NCI-H146 treated with DMSO at 0.1 percent for 48 hours (cell line): ENCODE measurements around the gene SLC5A1.
A peak's percentile ranks its signal among the peaks of the same experiment; 100 is the strongest.
"Not testable (repeated sequence)": the region's sequence is repeated elsewhere in the genome, so short reads cannot be mapped to it uniquely, and the experiment has no call there.

Experiments
- DNase-seq: peaks from one replicate; lab custom pipeline; 2025; ENCODE audit not compliant: unreplicated experiment; lab: John Stamatoyannopoulos, UW

SLC5A1 gene

GRCh38 chr22:32083814-32084213 lies 40.8 kb downstream of the SLC5A1 start:
- no peak for DNase-seq

GRCh38 chr22:32088084-32088483 lies 45.0 kb downstream of the SLC5A1 start:
- DNase-seq = no peak

GRCh38 chr22:32097018-32097417 lies 54.0 kb downstream of the SLC5A1 start:
- no peak for DNase-seq

GRCh38 chr22:32097881-32098499 lies 54.9 kb downstream of the SLC5A1 start:
- DNase-seq = no peak

- DNase-seq = no peak
Observed at GRCh38 chr22:32100711-32101110, 57.6 kb downstream of the SLC5A1 start.

GRCh38 chr22:32103658-32104315 lies 60.7 kb downstream of the SLC5A1 start:
- DNase-seq = peak; percentile 2

GRCh38 chr22:32106930-32107329 lies 63.9 kb downstream of the SLC5A1 start:
- no peak for DNase-seq

- no peak for DNase-seq
Observed at GRCh38 chr22:32112380-32112779, 69.3 kb downstream of the SLC5A1 start.

GRCh38 chr22:32119568-32120235 lies 76.6 kb downstream of the SLC5A1 start:
- no peak for DNase-seq

- DNase-seq = no peak
Observed at GRCh38 chr22:32120603-32121002, 77.5 kb downstream of the SLC5A1 start.

GRCh38 chr22:32122899-32123298 lies 79.8 kb downstream of the SLC5A1 start:
- no peak for DNase-seq

GRCh38 chr22:32123657-32124056 lies 80.6 kb downstream of the SLC5A1 start:
- DNase-seq = no peak

- no peak for DNase-seq
Observed at GRCh38 chr22:32127904-32128303, 84.8 kb downstream of the SLC5A1 start.

GRCh38 chr22:32130464-32130863 lies 87.4 kb downstream of the SLC5A1 start:
- DNase-seq = no peak

GRCh38 chr22:32132126-32132525 lies 89.1 kb downstream of the SLC5A1 start:
- no peak for DNase-seq

GRCh38 chr22:32132783-32133182 lies 89.7 kb downstream of the SLC5A1 start:
- DNase-seq = no peak

- DNase-seq = not testable (repeated sequence)
Observed at GRCh38 chr22:32134796-32135195, 91.7 kb downstream of the SLC5A1 start.

- DNase-seq = not testable (repeated sequence)
Observed at GRCh38 chr22:32135958-32136357, 92.9 kb downstream of the SLC5A1 start.

- not testable (repeated sequence) for DNase-seq
Observed at GRCh38 chr22:32136881-32137280, 93.8 kb downstream of the SLC5A1 start.

GRCh38 chr22:32137731-32138324 lies 94.8 kb downstream of the SLC5A1 start:
- DNase-seq = not testable (repeated sequence)

GRCh38 chr22:32138576-32138975 lies 95.5 kb downstream of the SLC5A1 start:
- DNase-seq = not testable (repeated sequence)

- DNase-seq = peak; percentile 10
Observed at GRCh38 chr22:32140688-32141087, 97.6 kb downstream of the SLC5A1 start.
